ENCODE measurements around the gene LUC7L.

DNA sequence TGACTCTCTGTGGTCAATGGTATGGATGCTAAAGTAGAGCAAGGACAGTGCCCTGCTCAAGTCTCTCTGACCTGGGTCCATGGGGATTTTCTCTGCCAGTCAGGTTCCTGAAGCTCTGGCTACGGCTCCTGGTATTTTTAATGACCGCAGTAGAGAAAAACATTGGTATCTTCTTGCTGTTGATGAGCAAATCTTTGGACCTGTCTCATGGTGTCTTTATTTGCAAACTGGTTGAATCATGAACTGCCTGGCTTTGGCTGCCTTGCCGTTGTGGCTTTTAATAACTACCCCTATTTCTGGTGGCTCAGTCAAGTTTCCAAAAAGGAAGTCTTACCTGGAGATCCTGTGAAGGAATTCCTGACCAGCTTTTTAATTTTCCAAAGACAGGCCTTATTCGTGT, 14.1 kb upstream of the LUC7L start:
- no peak for TF ChIP-seq CTCF (IDR thresholded peaks at IDR 0.05)
- TF ChIP-seq EP300 (IDR thresholded peaks at IDR 0.05) = no peak
- no peak for TF ChIP-seq POLR2A (IDR thresholded peaks at IDR 0.05)
- TF ChIP-seq POLR2AphosphoS5 (IDR thresholded peaks at IDR 0.05) = no peak

Measured in upper lobe of left lung (tissue), 4 donors.